HG02678 (cell line): ENCODE data around the gene MEG3.

ENCODE experiments used
- ATAC-seq: cut with Tn5 transposase; IDR thresholded peaks from one replicate; pipeline ENCODE4 v1.9.1; 2021; ENCODE audit warnings: mild to moderate bottlenecking, moderate library complexity; ENCODE audit not compliant: unreplicated experiment

MEG3 gene

DNA sequence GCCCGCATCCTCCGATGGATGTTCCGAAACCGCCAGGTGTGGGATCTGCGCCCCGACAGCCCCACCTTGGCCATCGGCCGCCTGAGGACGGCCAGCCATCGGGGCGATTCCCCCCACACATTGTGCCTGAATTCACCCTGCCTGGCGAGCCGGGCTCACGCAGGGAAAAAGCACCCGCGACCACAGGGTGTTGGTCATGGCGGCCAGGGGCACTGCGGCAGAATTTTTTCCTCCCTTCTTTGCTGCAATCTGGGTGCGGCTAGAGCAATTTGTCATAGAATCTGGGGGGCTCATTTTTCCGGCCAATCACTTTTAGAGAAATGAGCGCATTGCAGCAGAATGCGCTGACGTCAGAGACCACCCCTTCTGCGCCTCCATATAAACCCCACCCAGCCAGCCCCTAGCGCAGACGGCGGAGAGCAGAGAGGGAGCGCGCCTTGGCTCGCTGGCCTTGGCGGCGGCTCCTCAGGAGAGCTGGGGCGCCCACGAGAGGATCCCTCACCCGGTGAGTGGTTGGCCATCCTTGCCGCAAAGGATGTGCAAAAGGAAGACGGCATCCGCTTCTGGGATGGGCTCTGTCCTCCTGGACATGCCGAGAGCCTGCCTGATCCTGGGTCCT, at the start of gene MEG3:
TSS of gene MEG3 (plus strand) at position 406 of the 619 bp plus-strand sequence.
- no peak for ATAC-seq

DNA sequence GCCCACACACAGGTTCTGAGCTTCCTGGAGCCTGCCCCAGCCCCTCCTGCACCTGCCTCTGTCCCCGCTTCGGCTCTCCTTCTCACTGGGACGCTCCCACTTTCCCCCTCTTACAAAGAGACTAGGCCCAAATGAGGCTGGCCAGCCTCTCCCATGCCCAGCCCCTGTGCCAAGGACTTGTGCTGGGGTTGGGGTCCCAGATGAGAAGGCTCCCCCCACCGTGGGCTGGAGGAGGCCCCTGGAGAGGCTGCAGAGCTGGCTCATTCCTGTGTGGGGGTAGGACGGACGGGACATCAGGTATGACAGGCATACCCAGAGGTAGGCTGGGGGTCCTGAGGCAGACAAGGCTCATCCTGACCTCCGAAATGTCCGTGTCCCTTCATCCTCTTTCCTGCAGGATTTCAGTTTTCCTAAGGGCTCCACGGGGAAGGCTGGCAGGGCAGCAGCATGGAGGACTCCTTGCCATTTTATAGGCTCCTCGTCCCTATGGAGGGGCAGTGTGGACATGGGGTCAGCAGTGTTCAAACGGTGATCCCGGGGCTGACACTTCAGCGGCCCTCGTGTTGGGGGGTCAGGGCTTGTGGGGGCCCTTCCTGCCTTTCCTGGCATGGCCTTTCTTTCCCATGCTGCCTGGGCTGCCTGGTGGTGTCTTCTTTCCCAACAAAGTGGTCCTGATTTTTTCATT, 49.1 kb upstream of the MEG3 start:
- ATAC-seq = no peak

DNA sequence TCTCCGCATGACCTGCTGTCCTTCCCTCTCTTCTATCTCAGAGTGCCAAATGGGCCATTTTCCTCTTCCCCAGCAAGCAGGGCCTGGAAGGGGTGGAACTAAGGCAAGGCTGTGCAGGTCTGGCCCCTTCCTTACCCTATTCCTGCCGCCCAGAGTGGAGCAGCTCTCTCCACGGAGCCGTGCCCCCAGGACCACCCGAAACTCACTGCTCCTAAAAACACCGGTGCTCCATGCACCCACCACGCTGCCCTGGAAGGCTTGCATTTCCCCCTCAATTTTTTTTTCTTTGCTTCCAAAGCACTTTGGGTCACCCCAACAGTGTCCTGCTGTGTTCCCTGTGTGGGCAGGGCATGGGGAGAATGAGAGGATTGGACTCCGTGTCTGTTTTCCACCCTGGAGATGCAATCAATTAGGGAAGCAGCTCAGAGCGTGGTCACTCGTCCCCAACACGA, 48.5 kb upstream of the MEG3 start:
- ATAC-seq = no peak

DNA sequence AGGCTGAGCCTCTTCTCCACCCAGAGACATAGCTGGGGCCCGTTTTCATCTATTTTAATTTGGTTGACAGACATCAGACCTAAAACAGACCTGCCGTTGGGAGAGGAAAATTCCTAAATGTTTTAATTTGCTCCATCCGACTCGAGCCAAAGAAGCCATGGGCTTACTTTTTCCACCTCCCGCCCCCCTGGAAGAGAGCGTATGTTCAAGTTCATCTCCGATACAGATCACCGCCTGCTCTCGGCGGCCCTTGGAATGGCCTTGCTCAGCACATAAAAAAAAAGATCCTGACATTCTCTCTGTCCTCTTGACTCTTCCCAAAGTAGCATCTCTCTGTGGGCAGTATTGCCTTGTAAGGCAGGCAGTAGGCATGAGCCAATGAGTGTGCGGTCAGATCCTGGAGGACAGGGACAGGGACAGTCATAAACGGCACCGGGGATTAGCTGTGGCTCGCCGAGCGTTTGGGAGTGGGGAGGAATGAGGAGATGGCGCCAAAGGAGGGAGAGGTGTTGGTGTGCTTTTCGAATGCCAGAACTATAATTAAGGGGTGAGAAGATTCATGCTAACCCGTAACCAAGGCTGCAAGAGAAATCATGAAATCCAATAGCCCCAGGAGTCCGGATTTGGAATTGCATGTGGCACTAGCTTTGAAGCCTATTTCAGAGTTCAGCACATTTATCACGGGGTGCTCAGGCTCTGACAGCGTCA, 47.9 kb upstream of the MEG3 start:
- no peak for ATAC-seq

DNA sequence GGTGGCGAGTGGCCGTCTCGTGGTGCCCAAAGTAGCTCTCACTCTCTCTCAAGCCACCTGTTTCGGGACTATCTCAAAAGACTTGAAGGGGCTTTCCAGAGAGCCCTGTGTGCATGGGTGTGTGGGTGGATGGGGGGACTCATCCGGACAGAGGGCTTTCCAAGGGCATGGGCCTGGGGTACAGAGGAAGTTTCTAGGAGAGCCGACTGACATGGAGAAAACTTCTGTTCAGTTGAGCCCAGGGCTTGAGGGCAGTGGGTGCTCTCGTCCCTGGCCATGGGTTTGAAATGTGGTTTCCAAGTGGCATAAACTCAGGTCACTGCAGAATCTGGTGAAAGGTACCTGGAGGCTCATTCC, 47.4 kb upstream of the MEG3 start:
- ATAC-seq = no peak

DNA sequence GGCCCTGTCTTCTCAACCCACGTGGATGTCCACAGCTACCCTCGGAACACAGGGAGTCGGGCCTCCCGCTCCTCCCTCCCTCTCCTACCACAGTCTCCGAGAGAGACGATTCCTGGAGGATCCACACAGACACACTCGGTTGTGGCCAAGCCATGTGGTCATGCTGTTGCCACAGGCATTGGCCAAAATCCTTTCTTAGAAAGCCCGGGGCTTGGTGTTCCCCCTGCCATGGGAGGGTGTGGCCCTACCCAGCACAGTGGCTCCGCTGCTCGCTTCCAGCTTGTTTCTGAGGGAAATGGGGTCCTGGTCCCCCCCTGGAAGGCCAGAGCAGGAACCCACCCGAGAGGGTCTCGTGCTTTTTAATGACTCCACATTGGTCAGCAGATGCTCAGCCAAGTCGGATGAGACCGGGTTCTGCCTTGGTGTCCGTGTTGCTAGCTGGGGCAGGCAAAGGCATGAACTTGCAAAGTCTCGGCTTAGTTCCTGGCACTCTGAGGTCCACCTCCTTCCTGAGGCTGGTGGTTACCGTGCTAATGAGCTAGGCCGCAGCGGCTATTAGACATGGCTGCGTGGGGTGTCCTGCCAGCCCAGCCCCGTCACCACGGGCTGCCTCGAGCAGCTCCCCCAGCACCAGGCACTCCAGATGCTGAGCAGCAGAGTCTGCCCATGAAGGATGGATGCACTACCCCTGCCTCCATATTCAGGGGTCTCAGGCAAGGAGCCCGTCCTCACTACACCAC, 46.8 kb upstream of the MEG3 start:
- ATAC-seq = no peak

DNA sequence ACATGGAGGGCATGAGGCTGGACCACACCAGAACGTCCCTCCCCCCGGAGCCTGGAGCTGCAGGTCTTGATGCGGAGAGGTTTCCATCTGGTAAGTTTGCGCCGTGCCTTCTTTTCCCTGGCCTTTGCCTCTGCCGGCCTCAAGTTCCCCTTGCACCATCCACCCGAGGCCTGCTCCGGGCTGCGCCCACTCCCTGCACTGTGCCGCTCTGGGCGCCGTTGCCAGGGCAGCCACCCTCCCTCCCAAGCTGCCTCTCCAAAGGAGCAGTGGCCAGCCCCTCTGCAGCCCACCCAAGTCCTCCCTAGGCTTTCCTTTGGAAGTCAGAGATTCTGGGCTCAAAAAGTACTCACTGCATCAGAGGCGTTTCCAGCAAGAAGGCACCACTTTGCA, 46.2 kb upstream of the MEG3 start:
- no peak for ATAC-seq

DNA sequence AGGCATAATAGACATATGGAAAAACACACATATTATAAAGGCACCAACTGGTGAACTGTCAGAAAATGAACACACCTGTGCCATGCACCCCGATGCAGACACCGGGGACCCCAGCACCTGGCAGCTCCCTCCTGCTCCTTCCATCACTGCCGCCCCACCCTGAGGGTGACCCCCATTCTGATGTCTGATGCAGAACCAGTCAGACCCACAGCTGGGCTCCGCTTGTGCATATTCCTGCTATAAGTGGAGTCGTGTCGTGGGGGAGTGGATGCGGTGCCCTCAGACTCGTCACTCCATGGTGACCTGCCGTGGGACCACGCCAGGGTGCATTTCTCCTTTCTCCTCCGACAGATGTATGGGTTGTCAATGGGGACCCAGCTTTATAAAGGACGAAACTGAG, 45.7 kb upstream of the MEG3 start:
- ATAC-seq = no peak

DNA sequence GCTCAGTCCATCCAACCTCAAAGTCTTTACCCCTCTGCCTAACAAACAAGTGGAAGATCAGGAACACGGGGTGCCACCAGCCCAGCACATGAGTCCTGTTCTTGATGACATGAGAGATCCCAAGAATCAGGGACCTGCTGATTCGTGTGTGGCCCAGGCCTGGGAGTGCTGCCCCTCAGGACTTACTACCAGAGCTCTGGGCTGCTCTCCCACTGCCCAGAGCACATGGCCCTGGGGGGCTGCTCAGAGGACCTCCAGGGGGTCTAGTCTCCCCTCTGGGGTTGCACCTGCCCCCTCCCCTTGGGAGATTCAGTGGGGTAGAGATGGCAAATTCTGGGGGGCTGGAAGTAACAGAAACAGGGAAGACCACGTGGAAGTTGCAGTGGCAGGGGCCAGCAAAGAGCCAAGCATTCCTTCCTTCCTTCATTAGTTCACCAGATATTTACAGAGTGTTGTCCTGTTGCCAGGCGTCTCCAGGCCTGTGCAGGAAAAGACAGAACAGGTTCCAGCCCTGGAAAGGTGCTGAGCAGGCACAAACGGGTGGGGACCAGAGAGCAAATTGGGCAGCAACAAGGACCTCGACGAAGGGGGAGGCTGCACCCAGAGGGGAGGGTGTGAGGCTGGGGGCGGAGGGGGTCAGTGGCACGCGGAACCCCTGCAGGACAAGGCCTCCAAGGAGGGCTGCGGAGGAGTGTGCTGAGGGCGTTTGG, 45.1 kb upstream of the MEG3 start:
- no peak for ATAC-seq

DNA sequence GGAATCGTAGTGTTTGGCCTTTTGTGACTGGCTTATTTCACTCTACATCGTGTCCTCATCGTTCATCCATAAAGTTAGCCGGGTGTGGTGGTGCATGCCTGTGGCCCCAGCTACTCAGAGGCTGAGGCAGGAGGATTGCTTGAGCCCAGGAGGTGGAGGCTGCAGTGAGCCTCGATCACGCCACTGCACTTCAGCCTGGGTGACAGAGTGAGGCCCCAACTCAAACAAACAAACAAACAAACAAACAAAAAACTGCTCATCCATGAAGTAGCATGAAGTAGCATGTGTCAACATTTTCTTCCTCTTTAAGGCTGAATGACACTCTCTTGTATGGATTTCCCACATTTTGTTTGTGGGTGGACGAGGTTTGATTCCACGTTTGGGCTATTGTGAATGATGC, 44.0 kb upstream of the MEG3 start:
- ATAC-seq = no peak

DNA sequence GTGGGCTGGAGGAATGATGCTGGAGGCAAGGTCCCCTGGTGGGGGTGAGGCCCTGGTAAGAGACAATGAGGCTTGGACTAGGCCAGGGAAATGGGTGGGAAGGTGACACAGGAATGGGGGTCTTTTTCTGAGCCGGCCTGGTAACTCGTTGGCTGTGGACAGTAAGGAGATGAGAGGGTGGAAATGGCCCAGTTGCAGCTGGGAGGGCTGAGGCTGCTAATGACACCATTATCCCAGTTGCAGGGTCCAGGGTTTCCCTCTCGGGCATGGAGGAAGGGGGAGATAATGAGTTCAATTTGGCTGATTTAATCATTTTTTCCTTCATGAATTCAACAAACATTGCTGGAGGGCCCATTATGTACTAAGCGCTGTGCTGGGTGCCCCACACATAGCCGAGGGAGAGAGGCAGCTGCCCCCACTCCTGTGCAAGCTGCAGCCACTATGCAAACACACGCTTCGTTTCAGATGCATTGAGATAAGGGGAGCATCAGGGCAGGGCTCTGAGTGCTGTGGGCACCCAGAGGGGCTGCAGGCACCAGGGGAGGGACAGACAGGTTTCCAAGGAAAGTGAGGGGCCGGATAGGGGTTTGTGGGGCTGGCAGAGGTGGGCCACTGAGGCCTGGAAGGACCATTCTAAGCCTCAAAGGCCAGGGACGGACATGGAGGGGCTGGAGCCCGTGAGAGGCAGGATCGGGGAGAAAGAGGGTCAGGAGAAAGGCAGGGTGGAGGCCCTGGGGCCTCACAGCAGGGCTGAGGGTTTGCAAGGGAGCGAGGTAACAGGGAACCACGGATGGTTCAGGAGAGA, 43.2 kb upstream of the MEG3 start:
- no peak for ATAC-seq

DNA sequence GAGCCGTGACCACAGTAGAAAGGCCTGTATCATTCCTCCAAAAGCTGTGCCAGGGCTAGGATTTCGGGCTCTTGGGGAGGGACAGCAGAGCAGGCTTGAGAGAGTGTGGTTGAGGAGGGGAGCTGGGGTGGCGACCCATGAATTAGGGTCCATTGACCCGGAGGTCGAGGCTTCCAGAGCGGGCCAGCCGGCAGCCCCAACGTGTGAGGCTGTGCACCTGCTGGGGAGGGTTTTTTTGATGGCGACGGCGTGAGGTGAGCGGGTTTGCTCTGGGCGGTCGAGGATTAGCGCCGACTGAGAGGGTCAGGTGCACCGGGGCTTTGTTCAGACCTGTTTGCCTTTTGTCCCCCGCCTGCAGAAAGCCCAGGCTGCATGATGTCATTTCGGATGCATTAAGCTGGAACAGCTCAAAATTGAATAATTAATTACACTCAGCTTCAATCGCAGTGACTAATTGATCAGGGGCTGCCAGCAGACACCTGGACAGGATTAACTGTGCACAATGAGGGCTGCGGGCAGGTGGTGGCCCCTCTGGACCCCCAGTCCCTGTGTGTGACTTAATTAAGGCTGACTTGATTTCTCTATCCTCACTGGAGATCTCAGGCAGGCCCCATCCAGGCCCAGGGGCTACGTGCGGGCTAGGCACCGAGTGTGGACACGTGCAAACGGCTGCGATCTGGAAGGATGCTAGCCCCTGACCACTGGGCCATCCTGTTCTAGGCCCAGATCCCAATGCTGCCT, 42.1 kb upstream of the MEG3 start:
- no peak for ATAC-seq

DNA sequence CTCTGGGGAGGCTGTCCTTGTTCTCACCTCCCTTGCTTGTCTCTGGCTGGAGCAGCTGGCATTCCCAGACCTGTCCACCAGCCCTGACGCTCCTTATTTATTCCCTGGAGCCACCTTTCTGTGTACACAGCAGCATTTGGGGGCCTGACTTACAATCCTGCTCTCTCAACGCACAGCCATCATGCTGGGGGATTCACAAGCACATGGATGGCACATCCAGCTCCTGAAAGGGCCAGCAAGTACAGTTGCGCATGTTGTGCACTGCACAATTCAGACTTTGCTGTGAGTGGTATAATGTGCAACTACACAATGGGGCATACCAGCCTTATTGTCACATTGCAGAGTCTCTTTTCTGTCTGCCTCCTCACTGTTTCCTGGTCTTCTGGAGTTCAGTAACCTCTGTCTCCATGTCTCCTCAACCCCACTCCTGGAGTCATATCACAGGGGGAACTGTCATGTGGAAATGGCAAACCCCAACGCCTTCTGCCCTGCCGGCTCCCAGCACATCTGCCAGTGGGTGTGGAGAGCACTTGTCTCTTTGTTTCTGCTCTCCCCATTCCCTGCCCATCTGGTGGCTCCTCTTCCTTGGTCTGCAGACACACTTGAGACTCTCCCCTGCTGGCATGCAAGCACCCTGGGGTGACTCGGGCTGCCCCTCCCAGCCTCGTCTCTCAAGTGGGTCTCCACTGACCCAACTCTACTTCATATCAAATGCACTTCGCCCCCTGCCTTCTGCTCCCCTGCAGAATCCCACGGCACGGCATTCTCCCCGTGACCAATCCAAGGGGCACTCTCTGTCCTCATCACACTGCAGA, 41.2 kb upstream of the MEG3 start:
- no peak for ATAC-seq

DNA sequence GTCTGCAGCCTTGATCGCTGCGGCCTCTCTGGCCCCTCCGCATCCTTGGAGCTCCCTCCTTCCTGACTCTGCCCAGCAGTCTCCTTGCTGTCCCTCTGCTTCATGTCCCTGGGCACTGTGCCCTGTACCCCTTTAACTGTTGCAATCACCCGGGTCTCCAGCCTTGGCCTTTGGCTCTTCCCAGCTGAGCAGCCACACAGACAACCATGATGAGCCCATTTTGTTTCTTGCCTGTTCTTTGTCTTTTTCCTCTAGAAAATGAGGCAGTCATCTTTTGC, 40.6 kb upstream of the MEG3 start:
- no peak for ATAC-seq

DNA sequence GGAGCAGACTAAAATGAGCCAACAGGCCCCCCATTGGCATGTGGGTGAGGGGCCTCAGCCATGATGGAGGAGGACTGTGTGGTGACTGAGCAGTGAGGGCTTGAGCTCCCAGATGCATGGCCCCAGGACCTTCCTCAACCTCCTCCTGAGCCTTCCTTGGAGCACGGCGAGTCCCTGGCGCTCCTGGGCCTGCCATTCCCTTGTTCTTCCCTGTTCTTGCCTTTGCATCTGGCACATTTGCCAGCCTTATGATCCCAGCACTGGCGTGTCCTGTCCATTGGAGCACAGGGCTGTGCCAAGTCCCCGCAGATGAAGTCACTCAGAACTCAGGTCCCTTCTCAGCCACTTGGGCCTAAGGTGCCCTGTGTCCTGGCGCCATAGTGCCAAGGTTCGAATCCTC, 40.3 kb upstream of the MEG3 start:
- ATAC-seq = no peak

DNA sequence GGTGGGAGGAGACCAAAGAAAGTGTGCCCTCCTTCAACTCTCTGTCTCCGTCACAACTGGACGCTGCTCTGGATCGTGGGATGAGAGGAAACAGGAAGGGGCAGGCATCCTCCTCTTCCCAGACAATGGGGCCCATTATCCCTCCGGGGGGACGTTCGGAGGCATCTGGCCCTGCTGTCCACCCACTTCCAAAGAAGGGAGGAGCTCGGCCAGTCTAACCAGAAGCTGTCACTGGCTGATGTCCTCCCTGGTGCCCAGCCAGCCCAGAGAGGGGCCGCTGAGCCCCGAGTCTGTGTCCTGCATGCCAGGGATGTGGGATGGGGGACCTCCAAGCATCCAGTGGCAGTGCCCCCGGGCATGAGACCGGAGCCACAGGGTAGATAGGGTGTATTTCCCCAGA, 39.8 kb upstream of the MEG3 start:
- no peak for ATAC-seq

DNA sequence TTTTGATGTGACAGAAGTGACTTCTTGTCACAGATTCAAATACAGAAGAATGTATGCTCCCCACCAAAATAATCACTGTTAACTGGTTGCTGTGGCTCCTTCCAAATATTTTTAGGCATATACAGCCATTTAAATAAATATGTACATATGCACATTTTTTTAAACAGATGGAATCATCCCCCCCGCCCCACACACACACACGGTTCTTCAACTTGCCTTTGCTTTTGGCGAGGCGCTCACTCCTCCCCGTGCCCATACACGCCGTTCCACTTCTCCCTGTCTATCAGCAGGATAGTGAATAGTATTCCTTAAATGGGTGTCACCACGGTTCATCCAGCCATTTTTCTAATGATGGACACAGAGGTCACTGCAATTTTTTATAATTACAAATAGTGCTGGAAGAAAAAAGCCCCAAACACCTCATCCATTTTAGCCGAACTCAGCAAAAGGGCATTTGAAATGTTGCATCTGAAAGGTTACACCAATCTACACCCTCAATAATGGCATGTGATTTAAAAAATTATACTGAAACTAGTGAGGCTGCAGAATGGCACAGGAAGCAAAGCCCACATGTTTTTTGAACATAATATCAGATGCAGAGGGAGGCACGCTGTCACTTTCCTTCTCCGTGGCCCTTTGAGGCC, 39.2 kb upstream of the MEG3 start:
- ATAC-seq = no peak

DNA sequence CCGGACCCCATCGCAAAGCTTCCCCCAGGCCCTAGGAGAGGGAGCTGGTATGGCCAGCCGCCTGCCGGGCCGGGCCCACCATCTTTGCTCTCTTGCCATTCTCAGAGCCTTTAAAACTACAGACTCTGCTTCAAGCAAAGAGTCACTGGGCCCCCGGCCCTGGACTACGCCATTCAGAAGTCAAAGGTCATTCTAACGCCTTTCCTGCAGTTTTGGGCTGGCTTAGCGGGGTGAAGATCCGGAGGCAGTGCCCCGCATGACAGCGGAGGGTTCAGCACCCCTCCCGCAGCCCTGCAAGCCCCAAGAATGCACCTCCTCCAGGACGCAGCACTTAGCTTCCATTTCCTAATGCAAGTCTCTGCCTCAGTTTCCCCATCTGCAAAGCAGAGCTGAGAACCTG, 38.3 kb upstream of the MEG3 start:
- ATAC-seq = no peak
